SK-N-SH (cell line): Measurements from ENCODE around the gene HS3ST5. TPM values are rescaled to one million over a fixed set of nuclear protein-coding genes. Genes with fewer than 3 reads are reported as not detected.

Source experiments
- CTCF ChIA-PET: fragments of 300-600, 350-600 bp; formaldehyde crosslinking; extraction: SDS; loops from one replicate; lab custom pipeline; 2021; lab: Yijun Ruan, JAX
- POLR2A ChIA-PET: fragments of 350-600 bp; sonication (Branson Sonifier 250); formaldehyde crosslinking; extraction: SDS; loops from one replicate; lab custom pipeline; 2020; ENCODE audit warnings: antibody characterized with exemption, inconsistent platforms; lab: Yijun Ruan, JAX
- DNase-seq: peaks from one replicate; pipeline ENCODE4 v3.0.0; 2012
- H2AFZ ChIP-seq: fragments of 200-600 bp; sonication (generic); 2 replicates; pipeline ENCODE4 v1.8.1; 2016; ENCODE audit warnings: antibody characterized with exemption, mild to moderate bottlenecking, low read depth
- H3F3A ChIP-seq: fragments of 200-600 bp; sonication (generic); replicated peaks from 2 replicates; pipeline ENCODE3; 2016; ENCODE audit warnings: antibody characterized with exemption, mild to moderate bottlenecking; ENCODE audit not compliant: insufficient read depth
- H3K27ac ChIP-seq, 2 experiments: fragments of 200-500 bp in 1 of 2; fragments of 200-600 bp in 1 of 2; sonication (Bioruptor generic) in 1 of 2; sonication (generic), shearing (Covaris generic) in 1 of 2; 2 replicates each; pipeline versions ENCODE4 v1.5.1 to v1.6.1; 2014 to 2016; ENCODE audit warnings: low read depth in 2 of 2, inconsistent platforms in 1 of 2, low read length in 1 of 2, mild to moderate bottlenecking in 1 of 2, mixed read lengths in 1 of 2
- H3K27me3 ChIP-seq: fragments of 200-600 bp; sonication (generic), shearing (Covaris generic); 2 replicates; pipeline ENCODE4 v1.6.1; 2016; ENCODE audit warnings: mixed run types; ENCODE audit not compliant: insufficient read depth
- H3K36me3 ChIP-seq, 2 experiments: fragments of 200-500 bp in 1 of 2; fragments of 200-600 bp in 1 of 2; sonication (Bioruptor generic) in 1 of 2; sonication (generic) in 1 of 2; replicated peaks in 1 of 2; 2 replicates each; pipeline versions ENCODE3 to v1.5.1; 2014 to 2016; ENCODE audit warnings: low read length in 1 of 2, mild to moderate bottlenecking in 1 of 2; ENCODE audit not compliant: insufficient read depth in 2 of 2, control insufficient read depth in 1 of 2
- H3K4me1 ChIP-seq, 2 experiments: fragments of 200-500 bp in 1 of 2; fragments of 200-600 bp in 1 of 2; sonication (Bioruptor generic) in 1 of 2; sonication (generic), shearing (Covaris generic) in 1 of 2; 2 replicates each; pipeline versions ENCODE4 v1.5.1 to v1.6.1; 2014 to 2016; ENCODE audit warnings: low read depth in 1 of 2, low read length in 1 of 2, mixed run types in 1 of 2; ENCODE audit not compliant: insufficient read depth in 2 of 2, control insufficient read depth in 1 of 2
- H3K4me2 ChIP-seq: fragments of 200-600 bp; sonication (generic), shearing (Covaris generic); 2 replicates; pipeline ENCODE4 v1.6.1; 2017; ENCODE audit warnings: mixed run types
- H3K4me3 ChIP-seq, 2 experiments: fragments of 200-500 bp in 1 of 2; fragments of 200-600 bp in 1 of 2; sonication (Bioruptor generic) in 1 of 2; sonication (generic), shearing (Covaris generic) in 1 of 2; 2 replicates each; pipeline versions ENCODE4 v1.5.1 to v1.8.1; 2014 to 2016; ENCODE audit warnings: low read depth in 2 of 2, inconsistent platforms in 1 of 2, low read length in 1 of 2, mild to moderate bottlenecking in 1 of 2, mixed read lengths in 1 of 2, moderate library complexity in 1 of 2
- H3K79me2 ChIP-seq: fragments of 200-600 bp; sonication (generic); 2 replicates; pipeline ENCODE4 v1.8.1; 2017; ENCODE audit warnings: mild to moderate bottlenecking; ENCODE audit not compliant: insufficient read depth
- H3K9ac ChIP-seq: fragments of 200-600 bp; sonication (generic); 2 replicates; pipeline ENCODE4 v1.6.1; 2017; ENCODE audit warnings: mixed run types
- H3K9me2 ChIP-seq: fragments of 200-600 bp; sonication (generic); 2 replicates; pipeline ENCODE4 v1.6.1; 2017; ENCODE audit warnings: mixed run types
- H3K9me3 ChIP-seq: fragments of 200-600 bp; sonication (generic); 2 replicates; pipeline ENCODE4 v1.6.1; 2017; ENCODE audit warnings: mixed run types, mild to moderate bottlenecking, moderate library complexity
- H4K20me1 ChIP-seq: fragments of 200-600 bp; sonication (generic); 2 replicates; pipeline ENCODE4 v1.6.1; 2017; ENCODE audit warnings: mild to moderate bottlenecking, mixed run types; ENCODE audit not compliant: insufficient read depth
- ELF1 ChIP-seq: IDR thresholded peaks from 2 replicates; pipeline ENCODE4 v1.4.0; 2012
- FOSL2 ChIP-seq: IDR thresholded peaks from 2 replicates; pipeline ENCODE4 v1.4.0; 2012; ENCODE audit warnings: low read depth, mild to moderate bottlenecking, moderate library complexity, borderline replicate concordance
- FOXJ3 ChIP-seq: sonication (generic); formaldehyde crosslinking; IDR thresholded peaks from 2 replicates; pipeline ENCODE4 v1.5.1; 2020; ENCODE audit warnings: mild to moderate bottlenecking, missing genetic modification reagents
- FOXM1 ChIP-seq: IDR thresholded peaks from 2 replicates; pipeline ENCODE4 v1.4.0; 2012; ENCODE audit warnings: low read depth, mild to moderate bottlenecking
- IRF3 ChIP-seq: fragments of 150-350 bp; IDR thresholded peaks from 2 replicates; pipeline ENCODE4 v1.6.1; 2016; ENCODE audit warnings: mild to moderate bottlenecking, low read depth, low read length
- MEF2A ChIP-seq: IDR thresholded peaks from 2 replicates; pipeline ENCODE4 v1.4.0; 2012; ENCODE audit warnings: low read depth, borderline replicate concordance
- MXI1 ChIP-seq: IDR thresholded peaks from 2 replicates; pipeline ENCODE4 v1.6.1; 2012; ENCODE audit warnings: mild to moderate bottlenecking, low read depth, low read length, improper control_type of control experiment
- NFIC ChIP-seq: IDR thresholded peaks from 2 replicates; pipeline ENCODE4 v1.4.0; 2012; ENCODE audit warnings: borderline replicate concordance
- RAD21 ChIP-seq: IDR thresholded peaks from 2 replicates; pipeline ENCODE4 v1.6.1; 2012; ENCODE audit warnings: mild to moderate bottlenecking, low read length
- RCOR1 ChIP-seq: fragments of 150-350 bp; IDR thresholded peaks from 2 replicates; pipeline ENCODE4 v1.6.1; 2017; ENCODE audit warnings: antibody characterized with exemption, low read length
- RFX5 ChIP-seq: IDR thresholded peaks from 2 replicates; pipeline ENCODE4 v1.6.1; 2012; ENCODE audit warnings: mild to moderate bottlenecking, improper control_type of control experiment, low read length
- RXRA ChIP-seq: IDR thresholded peaks from 2 replicates; pipeline ENCODE4 v1.4.0; 2012; ENCODE audit warnings: low read depth, mild to moderate bottlenecking, borderline replicate concordance
- SMC3 ChIP-seq: IDR thresholded peaks from 2 replicates; pipeline ENCODE4 v1.6.1; 2012; ENCODE audit warnings: low read depth, low read length, improper control_type of control experiment
- TCF12 ChIP-seq: IDR thresholded peaks from 2 replicates; pipeline ENCODE4 v1.4.0; 2012
- TEAD4 ChIP-seq: IDR thresholded peaks from 2 replicates; pipeline ENCODE4 v1.4.0; 2012; ENCODE audit warnings: mild to moderate bottlenecking, borderline replicate concordance; ENCODE audit not compliant: insufficient read depth
- YY1 ChIP-seq: IDR thresholded peaks from 2 replicates; pipeline ENCODE4 v1.4.0; 2012; ENCODE audit warnings: low read depth, mild to moderate bottlenecking
- WGBS: methylation state at CpG from one replicate; pipeline ENCODE4 v1.1.6; 2017; ENCODE audit warnings: low lambda C conversion rate; 5-methylcytosine and 5-hydroxymethylcytosine counted together
- polyA plus RNA-seq, 3 experiments: library from polyadenylated mRNA; depleted of rRNA; stranded (reverse); fragments of >200 nt; gene quantifications; 2 replicates each; pipeline ENCODE4 v1.2.3, GENCODE V29; 2012
- TF ChIP-seq, protein P1 (sequence below): IDR thresholded peaks from 2 replicates; pipeline ENCODE4 v1.4.0; 2012; ENCODE audit warnings: low read depth
- TF ChIP-seq, protein P2 (sequence below): IDR thresholded peaks from 2 replicates; pipeline ENCODE4 v1.4.0; 2012; ENCODE audit warnings: low read depth, borderline replicate concordance
- TF ChIP-seq, protein P3 (sequence below): fragments of 150-350 bp; IDR thresholded peaks from 2 replicates; pipeline ENCODE4 v1.6.1; 2017; ENCODE audit warnings: antibody characterized with exemption, low read length, low read depth, borderline replicate concordance

The HS3ST5 gene
- polyA plus RNA-seq, 1 of the 3 experiments (the other 2 are of a cell fraction), result 0.02 TPM

DNA sequence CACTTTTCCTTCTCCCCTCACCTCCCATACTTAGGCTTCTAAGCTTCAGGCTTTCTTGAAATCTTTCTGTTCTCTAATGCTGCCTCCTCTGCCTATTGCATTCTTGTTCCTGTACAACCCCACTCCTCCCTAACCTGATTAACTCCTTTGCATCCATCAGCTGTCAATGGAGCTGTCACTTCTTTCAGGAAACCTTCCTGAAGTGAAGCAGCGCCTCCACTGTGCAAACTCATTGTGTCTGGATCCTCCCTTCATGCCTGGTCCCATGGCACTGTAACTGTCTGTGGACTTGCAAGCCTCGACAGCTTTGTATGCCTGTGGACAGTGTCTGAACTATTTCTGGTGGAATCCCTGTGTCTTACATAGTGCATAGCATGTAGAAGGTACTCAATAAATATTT is 185.0 kb downstream of the HS3ST5 start:
- H3K4me1 ChIP-seq, result peaks cover 0 to 5% of the 10 kb centered on the region in 2 experiments; a peak in 1 of 4 replicates
- POLR2A ChIA-PET, result no interaction called here
- no peaks in the 10 kb centered on the region for H4K20me1 ChIP-seq
- no peaks in the 10 kb centered on the region for H3K36me3 ChIP-seq
- TF ChIP-seq FOXM1 (no peak), IRF3 (no peak), FOSL2 (no peak), NFIC (no peak), MEF2A (no peak), RXRA (no peak), ELF1 (no peak), SMC3 (no peak), YY1 (no peak), FOXJ3 (no peak), RCOR1 (no peak)
- TF ChIP-seq, protein P1, sequence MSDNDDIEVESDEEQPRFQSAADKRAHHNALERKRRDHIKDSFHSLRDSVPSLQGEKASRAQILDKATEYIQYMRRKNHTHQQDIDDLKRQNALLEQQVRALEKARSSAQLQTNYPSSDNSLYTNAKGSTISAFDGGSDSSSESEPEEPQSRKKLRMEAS, result no peak
- TF ChIP-seq, protein P2, sequence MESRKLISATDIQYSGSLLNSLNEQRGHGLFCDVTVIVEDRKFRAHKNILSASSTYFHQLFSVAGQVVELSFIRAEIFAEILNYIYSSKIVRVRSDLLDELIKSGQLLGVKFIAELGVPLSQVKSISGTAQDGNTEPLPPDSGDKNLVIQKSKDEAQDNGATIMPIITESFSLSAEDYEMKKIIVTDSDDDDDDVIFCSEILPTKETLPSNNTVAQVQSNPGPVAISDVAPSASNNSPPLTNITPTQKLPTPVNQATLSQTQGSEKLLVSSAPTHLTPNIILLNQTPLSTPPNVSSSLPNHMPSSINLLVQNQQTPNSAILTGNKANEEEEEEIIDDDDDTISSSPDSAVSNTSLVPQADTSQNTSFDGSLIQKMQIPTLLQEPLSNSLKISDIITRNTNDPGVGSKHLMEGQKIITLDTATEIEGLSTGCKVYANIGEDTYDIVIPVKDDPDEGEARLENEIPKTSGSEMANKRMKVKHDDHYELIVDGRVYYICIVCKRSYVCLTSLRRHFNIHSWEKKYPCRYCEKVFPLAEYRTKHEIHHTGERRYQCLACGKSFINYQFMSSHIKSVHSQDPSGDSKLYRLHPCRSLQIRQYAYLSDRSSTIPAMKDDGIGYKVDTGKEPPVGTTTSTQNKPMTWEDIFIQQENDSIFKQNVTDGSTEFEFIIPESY, result no peak
- TF ChIP-seq, protein P3, sequence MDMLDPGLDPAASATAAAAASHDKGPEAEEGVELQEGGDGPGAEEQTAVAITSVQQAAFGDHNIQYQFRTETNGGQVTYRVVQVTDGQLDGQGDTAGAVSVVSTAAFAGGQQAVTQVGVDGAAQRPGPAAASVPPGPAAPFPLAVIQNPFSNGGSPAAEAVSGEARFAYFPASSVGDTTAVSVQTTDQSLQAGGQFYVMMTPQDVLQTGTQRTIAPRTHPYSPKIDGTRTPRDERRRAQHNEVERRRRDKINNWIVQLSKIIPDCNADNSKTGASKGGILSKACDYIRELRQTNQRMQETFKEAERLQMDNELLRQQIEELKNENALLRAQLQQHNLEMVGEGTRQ, result no peak
- TF ChIP-seq, all 33 proteins: peak for 0
- CTCF ChIA-PET, result no interaction called here
- H3K9me3 ChIP-seq, result no peaks in the 10 kb centered on the region
- H2AFZ ChIP-seq, result no peak overlapping the region
- H3K27me3 ChIP-seq, result no peaks in the 10 kb centered on the region
- H3K79me2 ChIP-seq, result no peaks in the 10 kb centered on the region
- DNase-seq, result no peak
- no peak overlapping the region for H3K4me3 ChIP-seq
- H3K9me2 ChIP-seq, result no peaks in the 10 kb centered on the region
- no peak overlapping the region for H3K9ac ChIP-seq
- no peak overlapping the region for H3K27ac ChIP-seq
- H3K4me2 ChIP-seq, result no peak overlapping the region
- H3F3A ChIP-seq, result no peaks in the 10 kb centered on the region
- 37% methylated on average over 2 of the region's 2 CpGs for WGBS

GRCh38 chr6:114155763-114156162 is 187.1 kb downstream of the HS3ST5 start:
- Histone ChIP-seq H3K79me2 (no peaks in the 10 kb centered on the region), H2AFZ (no peak overlapping the region), H3K9me3 (no peaks in the 10 kb centered on the region), H3K4me3 (no peak overlapping the region), H3K9me2 (no peaks in the 10 kb centered on the region), H3K27me3 (no peaks in the 10 kb centered on the region), H3K4me1 (peaks cover 0 to 5% of the 10 kb centered on the region in 2 experiments; a peak in 1 of 4 replicates), H3K36me3 (no peaks in the 10 kb centered on the region), H3F3A (no peaks in the 10 kb centered on the region), H3K9ac (no peak overlapping the region), H3K27ac (no peak overlapping the region), H3K4me2 (no peak overlapping the region), H4K20me1 (no peaks in the 10 kb centered on the region)
- no peak for DNase-seq
- TF ChIP-seq TEAD4, result no peak
- no peak for TF ChIP-seq RFX5
- TF ChIP-seq RAD21, result no peak
- TF ChIP-seq TCF12, result no peak
- no peak for TF ChIP-seq MXI1
- no peak for TF ChIP-seq FOSL2
- TF ChIP-seq IRF3, result no peak
- 73% methylated on average over 3 of the region's 3 CpGs for WGBS
- CTCF ChIA-PET, result no interaction called here
- POLR2A ChIA-PET, result no interaction called here
